ENCODE results near the gene UBA3.

- no peak for TF ChIP-seq POLR2A (IDR thresholded peaks at IDR 0.05; ENCODE audit: low read depth, low read length)
- no peak for TF ChIP-seq TAF1 (IDR thresholded peaks at IDR 0.05; ENCODE audit: low read depth, low read length)
- no peak for TF ChIP-seq POLR2AphosphoS5 (IDR thresholded peaks at IDR 0.05; ENCODE audit: low read depth, low read length)
- TF ChIP-seq PAX5 (IDR thresholded peaks at IDR 0.05; ENCODE audit: insufficient read depth, low read length, severe bottlenecking), result no peak
- no peak for TF ChIP-seq SPI1 (IDR thresholded peaks at IDR 0.05; ENCODE audit: low read depth, low read length)
- no peak for TF ChIP-seq POU2F2 (IDR thresholded peaks at IDR 0.05; ENCODE audit: low read depth, low read length)
These were observed 48.3 kb upstream of the UBA3 start for GRCh38 chr3:69128509-69128908.
